Panc1 (cell line): ENCODE measurements around the gene RAC2.

Experiments used
- CTCF ChIP-seq: fragments of 450-650 bp; IDR thresholded peaks from 2 replicates; pipeline ENCODE4 v1.5.1; 2017; ENCODE audit warnings: mild to moderate bottlenecking
- POLR2AphosphoS5 ChIP-seq: IDR thresholded peaks from 2 replicates; pipeline ENCODE4 v1.6.1; 2012; ENCODE audit warnings: mild to moderate bottlenecking, low read depth, low read length, moderate library complexity
- SIN3A ChIP-seq: IDR thresholded peaks from 2 replicates; pipeline ENCODE4 v1.6.1; 2012; ENCODE audit warnings: low read depth, mild to moderate bottlenecking, low read length, moderate library complexity, borderline replicate concordance; ENCODE audit not compliant: insufficient read depth
- TCF7L2 ChIP-seq: IDR thresholded peaks from 2 replicates; pipeline ENCODE4 v1.6.1; 2011; ENCODE audit warnings: mild to moderate bottlenecking, low read depth, low read length, inconsistent platforms
- TF ChIP-seq, protein P1 (sequence below), 2 experiments: IDR thresholded peaks; 2 replicates each; pipeline ENCODE4 v1.6.1; 2011 to 2012; ENCODE audit warnings: low read depth in 2 of 2, control low read depth in 1 of 2, low read length in 1 of 2, mild to moderate bottlenecking in 1 of 2, moderate library complexity in 1 of 2; ENCODE audit not compliant: insufficient read depth in 1 of 2

DNA sequence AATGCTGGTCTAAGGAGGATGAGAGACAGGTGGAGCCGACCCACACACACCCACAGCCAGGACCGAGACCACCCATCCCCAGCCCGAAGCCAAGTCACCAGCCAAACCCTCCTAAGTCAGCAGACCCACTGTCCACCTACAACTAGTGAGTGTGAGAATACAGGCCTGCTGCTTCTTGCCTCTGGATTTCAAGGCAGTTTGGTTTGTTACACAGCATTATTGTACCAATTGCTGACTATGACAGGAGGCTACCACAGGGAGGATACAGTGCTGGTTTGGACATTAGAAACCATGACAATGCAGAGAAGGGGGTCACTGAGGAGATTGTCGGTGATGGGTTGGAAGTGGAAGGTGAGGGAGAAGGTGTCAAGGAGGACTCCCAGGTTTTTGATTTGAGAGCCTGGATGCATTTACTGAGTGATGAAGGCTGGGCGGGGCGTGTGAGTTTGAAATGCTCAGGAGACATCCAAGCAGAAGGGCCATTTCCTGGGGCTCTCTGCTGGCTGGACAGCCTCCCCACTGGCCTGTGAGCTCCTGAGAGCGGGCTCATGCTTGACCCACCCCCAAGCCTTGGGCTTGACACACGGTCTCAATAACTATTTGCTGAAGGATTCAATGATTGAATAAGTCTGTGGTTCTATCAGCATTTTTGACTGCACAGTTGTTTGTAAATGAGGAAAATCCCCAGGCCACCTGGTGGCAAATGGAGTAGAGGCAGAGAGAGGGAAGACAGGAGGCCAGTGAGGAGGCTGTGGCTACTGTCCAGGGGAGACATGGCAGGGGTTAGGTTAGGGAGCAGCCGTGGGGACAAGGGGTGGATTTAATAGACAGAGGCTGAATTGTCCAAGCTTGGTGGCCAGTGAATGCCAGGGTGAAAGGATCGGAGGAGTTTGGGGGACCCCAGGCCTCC, 22.4 kb downstream of the RAC2 start:
- TF ChIP-seq CTCF (no peak), TCF7L2 (no peak), POLR2AphosphoS5 (no peak), SIN3A (no peak)
- TF ChIP-seq, protein P1, sequence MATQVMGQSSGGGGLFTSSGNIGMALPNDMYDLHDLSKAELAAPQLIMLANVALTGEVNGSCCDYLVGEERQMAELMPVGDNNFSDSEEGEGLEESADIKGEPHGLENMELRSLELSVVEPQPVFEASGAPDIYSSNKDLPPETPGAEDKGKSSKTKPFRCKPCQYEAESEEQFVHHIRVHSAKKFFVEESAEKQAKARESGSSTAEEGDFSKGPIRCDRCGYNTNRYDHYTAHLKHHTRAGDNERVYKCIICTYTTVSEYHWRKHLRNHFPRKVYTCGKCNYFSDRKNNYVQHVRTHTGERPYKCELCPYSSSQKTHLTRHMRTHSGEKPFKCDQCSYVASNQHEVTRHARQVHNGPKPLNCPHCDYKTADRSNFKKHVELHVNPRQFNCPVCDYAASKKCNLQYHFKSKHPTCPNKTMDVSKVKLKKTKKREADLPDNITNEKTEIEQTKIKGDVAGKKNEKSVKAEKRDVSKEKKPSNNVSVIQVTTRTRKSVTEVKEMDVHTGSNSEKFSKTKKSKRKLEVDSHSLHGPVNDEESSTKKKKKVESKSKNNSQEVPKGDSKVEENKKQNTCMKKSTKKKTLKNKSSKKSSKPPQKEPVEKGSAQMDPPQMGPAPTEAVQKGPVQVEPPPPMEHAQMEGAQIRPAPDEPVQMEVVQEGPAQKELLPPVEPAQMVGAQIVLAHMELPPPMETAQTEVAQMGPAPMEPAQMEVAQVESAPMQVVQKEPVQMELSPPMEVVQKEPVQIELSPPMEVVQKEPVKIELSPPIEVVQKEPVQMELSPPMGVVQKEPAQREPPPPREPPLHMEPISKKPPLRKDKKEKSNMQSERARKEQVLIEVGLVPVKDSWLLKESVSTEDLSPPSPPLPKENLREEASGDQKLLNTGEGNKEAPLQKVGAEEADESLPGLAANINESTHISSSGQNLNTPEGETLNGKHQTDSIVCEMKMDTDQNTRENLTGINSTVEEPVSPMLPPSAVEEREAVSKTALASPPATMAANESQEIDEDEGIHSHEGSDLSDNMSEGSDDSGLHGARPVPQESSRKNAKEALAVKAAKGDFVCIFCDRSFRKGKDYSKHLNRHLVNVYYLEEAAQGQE (IDR thresholded peaks at IDR 0.05; ENCODE audit: insufficient read depth in 1 of 2, low read depth in 2 of 2, low read length in 1 of 2): no peak
